AML-193 (cell line): ENCODE data around the gene SPRR4.
"Not testable (repeated sequence)": the region's sequence is repeated elsewhere in the genome, so short reads cannot be mapped to it uniquely, and the experiment has no call there.

Experiments
- DNase-seq, 2 experiments: peaks; one replicate each; lab custom pipeline; 2025; lab: John Stamatoyannopoulos, UW

The SPRR4 gene

GRCh38 chr1:152967201-152967600 lies 3.2 kb upstream of the SPRR4 start:
- no peak for DNase-seq

- DNase-seq: no peak
These were observed 2.2 kb upstream of the SPRR4 start for GRCh38 chr1:152968248-152968647.

- no peak for DNase-seq
These were observed 1.4 kb upstream of the SPRR4 start for GRCh38 chr1:152969036-152969435.

- DNase-seq: no peak
These were observed 1.9 kb downstream of the SPRR4 start for GRCh38 chr1:152972196-152972886.

- DNase-seq: no peak
These were observed 6.2 kb downstream of the SPRR4 start for GRCh38 chr1:152976688-152977087.

- no peak for DNase-seq
These were observed 7.2 kb downstream of the SPRR4 start for GRCh38 chr1:152977614-152978013.

GRCh38 chr1:152980676-152981075 lies 10.2 kb downstream of the SPRR4 start:
- DNase-seq: no peak

GRCh38 chr1:152981146-152981871 lies 10.9 kb downstream of the SPRR4 start:
- no peak for DNase-seq

- DNase-seq: no peak
These were observed 11.6 kb downstream of the SPRR4 start for GRCh38 chr1:152982076-152982475.

GRCh38 chr1:152983234-152983633 lies 12.8 kb downstream of the SPRR4 start:
- no peak for DNase-seq

GRCh38 chr1:152983743-152984142 lies 13.3 kb downstream of the SPRR4 start, which contains the start of gene SPRR1A:
Gene SPRR1A (plus strand): TSS chr1:152984081. CDS start chr1:152985231, 1,150 bp downstream.
- DNase-seq: no peak

- no peak for DNase-seq
These were observed 16.1 kb downstream of the SPRR4 start for GRCh38 chr1:152986578-152986977.

GRCh38 chr1:152993186-152993585 lies 22.7 kb downstream of the SPRR4 start:
- no peak for DNase-seq

- no peak for DNase-seq
These were observed 25.4 kb downstream of the SPRR4 start for GRCh38 chr1:152995842-152996241.

GRCh38 chr1:152996633-152997400 lies 26.4 kb downstream of the SPRR4 start:
- no peak for DNase-seq

GRCh38 chr1:152997901-152998300 lies 27.5 kb downstream of the SPRR4 start:
- DNase-seq: no peak

- DNase-seq: no peak
These were observed 28.0 kb downstream of the SPRR4 start for GRCh38 chr1:152998476-152998875.

GRCh38 chr1:152999818-153000217 lies 29.4 kb downstream of the SPRR4 start:
- DNase-seq: no peak

GRCh38 chr1:153000294-153000693 lies 29.8 kb downstream of the SPRR4 start:
- no peak for DNase-seq

GRCh38 chr1:153001382-153001781 lies 30.9 kb downstream of the SPRR4 start, which contains the start of gene SPRR3:
Gene SPRR3 (plus strand): TSS chr1:153001749. CDS start chr1:153003021, 1,272 bp downstream.
- DNase-seq: no peak

- DNase-seq: not testable (repeated sequence)
These were observed 40.8 kb downstream of the SPRR4 start for GRCh38 chr1:153011235-153011758.

GRCh38 chr1:153021829-153022228 lies 51.4 kb downstream of the SPRR4 start:
- DNase-seq: not testable (repeated sequence)
